ENCODE measurements around the gene PGAP2.
"Not testable (repeated sequence)": the region's sequence is repeated elsewhere in the genome, so short reads cannot be mapped to it uniquely, and the experiment has no call there.

PGAP2 gene

DNA sequence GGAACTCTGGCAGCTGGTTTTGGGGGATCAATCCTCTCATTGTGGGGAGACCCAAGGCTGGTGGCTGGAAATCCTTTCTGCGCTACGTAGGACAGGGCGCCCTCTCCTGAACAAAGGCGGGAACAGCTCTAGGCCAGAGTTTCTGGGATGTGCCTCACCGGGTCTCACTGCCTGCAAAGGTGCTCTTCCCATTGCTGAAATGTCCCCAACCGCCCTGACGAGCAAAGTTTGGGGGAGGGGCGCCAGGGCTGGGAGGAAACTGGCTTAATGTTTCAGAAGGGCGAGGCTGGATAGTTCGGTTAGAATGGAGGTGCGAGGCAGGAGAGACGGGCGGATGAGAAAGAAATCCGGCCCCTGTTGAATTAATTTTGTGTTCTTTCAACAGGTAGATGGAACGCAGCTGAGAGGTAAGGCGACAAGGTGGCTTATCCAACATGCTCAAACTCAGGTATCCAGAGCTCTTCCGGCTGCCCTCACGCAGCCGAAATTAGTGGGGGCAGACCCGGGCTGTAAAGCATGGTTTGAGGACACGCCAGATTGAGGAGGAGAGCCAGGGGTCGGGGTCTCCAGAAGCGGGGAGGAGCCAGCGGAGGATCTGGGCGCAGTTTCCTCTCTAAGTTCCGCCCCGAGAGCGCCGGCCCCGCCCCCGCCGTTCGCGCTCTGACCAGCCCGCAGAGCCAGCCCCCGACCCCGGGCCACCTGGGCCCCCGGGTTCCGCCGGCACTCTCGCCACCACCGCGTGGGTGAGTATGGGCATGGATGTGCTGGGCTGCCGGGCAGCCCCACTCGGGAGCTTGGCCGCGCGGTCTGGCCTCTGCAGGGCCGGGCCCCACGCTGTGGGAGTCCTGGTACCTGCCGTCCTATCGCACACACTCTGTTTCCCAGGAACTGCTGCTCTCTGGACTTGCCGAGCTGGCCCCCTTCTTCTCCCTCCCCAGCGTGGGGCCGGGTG, at the start of gene PGAP2:
TSS of gene PGAP2 (plus strand) at position 652 of the 952 bp plus-strand sequence. CDS start 2,700 bp downstream, outside the sequence.
- no peak for DNase-seq

DNA sequence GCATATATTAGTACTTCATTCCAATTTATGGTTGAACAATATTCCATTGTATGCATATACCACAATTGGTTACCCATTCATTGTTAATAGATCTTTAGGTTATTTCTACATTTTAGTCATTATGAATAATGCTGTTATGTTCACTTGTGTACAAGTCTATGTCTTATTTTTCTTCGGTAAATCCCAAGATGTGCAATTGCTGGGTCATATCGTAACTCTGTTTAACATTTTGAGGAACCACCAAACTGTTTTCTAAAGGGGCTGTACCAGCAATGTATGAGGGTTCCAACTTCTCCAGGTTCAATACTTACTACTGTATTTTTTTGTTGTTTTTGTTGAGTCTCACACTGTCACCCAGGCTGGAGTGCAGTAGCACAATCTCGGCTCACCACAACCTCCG, 44.1 kb upstream of the PGAP2 start:
- DNase-seq: no peak

DNA sequence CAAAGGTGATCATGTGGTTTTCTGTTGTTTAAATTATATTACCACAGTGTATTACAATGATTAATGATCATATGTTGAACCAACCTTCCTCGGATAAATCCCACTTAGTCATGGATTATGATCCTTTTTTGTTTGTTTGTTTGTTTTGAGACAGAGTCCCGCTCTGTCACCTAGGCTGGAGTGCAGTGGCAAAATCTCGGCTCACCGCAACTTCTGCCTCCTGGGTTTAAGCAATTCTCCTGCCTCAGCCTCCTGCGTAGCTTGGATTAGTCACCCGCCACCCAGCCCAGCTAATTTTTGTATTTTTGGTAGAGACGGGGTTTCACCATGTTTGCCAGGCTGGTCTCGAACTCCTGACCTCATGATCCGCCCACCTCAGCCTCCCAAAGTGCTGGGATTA, 41.5 kb upstream of the PGAP2 start:
- DNase-seq: not testable (repeated sequence)

DNA sequence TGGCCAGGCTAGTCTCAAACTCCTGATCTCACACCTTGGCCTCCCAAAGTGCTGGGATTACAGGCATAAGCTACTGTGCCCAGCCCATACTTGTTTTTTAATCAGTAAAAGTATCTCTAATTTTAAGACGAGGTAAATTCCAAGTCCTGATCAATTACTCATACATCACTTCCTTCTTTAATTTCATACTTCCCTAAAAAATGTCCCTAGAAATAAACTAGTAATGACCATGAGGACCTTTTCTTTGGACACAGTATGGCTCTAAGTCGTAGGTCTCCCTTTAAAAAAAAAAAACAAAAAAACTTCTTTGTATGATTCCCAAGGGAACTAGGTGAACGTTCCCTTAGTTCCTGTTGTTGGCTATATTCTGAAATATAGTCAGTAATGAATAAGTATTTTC, 40.8 kb upstream of the PGAP2 start:
- no peak for DNase-seq

DNA sequence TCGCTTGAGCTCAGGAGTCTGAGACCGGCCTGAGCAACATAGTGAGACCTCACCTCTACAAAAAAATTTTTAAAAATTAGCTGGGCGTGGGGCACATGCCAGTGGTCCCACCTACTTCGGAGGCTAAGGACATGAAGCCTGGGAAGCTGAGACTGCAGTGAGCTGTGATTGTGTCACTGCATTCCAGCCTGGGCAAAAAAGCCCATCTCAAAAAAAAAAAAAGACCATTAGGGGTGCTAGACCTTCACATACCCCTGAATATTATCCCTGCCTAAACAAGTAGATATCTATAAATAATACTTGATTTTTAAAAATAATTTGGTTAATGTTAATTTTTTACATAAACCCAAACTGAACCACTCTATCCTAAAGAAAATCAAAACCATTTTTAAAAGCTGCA, 35.2 kb upstream of the PGAP2 start:
- DNase-seq: no peak

DNA sequence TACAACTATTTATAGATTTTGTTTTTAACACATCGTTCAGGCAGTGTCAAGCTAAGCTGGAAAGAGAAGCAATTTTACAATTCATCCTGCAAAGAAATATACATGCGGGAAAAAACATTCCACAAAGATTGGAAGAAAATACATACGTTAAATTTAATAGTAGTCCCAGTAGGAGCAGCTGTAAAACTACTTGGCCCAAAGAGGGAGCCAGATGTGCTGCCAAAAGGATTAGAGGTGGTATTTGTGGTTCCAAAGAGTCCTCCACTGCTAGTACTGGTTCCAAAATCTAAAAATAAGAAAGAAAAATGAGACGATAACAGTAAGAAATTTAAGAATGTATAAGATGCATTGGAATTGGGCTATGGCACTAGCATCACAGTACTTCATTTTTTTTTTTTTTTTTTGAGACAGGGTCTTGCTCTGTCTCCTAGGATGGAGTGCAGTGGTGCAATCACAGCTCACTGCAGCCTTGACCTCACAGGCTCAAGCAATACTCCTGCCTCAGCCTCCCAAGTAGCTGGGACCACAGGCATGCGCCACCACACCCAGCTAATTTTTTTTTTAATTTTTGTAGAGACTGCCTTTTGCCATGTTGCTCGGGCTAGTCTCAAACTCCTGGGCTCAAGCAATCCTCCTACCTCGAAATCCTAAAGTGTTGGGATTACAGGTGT, 32.5 kb upstream of the PGAP2 start:
- DNase-seq: no peak

DNA sequence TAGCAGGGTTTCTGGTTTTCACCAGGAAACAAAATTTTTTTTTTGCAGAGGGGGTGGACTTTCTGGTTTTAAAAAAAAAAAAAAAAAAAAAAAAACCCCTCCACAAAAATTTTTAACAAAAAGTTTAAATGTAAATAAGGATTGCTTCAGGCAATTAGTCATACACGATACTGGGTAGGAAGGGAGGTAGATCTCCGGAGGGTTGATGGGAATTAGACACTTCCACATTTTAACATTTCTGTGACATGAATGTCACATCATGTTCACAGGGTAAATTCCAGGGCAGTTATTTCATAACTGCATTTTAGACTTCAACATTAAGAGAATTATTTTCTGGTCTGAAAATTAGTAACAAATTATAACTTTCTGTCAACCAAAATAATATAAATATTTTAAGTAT, 26.9 kb upstream of the PGAP2 start:
- DNase-seq: no peak

DNA sequence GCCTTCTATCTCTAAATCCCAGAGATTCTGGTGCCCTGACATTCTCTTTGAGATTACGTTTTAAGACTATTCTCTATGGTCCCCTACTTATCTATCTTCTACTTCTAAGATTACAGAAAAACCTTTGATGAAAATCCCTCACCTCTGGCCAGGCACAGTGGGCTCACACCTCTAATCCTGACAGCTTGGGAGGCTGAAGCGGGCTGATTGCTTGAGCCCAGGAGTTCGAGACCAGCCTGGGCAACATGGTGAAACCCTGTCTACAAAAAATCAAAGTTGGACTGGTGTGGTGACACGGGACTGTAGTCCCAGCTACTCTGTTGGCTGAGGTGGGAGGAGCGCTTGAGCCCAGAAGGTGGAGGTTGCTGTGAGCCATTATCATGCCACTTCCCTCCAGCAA, 25.4 kb upstream of the PGAP2 start:
- DNase-seq: no peak

DNA sequence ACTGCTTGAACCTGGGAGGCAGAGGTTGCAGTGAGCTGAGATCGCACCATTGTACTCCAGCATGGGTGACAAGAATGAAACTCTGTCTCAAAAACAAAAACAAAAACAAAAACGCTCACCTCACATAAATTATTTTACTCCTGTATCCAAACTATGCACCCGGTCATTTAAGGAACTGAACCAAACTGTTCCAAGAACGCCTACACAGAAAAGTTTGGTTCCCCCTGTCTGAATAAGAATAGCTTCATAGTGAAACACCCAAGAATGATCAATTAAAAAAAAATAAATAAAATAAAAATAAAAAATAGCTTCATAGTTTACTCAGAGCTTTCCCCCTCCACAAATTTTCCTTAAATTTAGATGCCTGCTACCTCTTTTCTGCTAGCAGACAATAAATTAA, 24.7 kb upstream of the PGAP2 start:
- DNase-seq: no peak

DNA sequence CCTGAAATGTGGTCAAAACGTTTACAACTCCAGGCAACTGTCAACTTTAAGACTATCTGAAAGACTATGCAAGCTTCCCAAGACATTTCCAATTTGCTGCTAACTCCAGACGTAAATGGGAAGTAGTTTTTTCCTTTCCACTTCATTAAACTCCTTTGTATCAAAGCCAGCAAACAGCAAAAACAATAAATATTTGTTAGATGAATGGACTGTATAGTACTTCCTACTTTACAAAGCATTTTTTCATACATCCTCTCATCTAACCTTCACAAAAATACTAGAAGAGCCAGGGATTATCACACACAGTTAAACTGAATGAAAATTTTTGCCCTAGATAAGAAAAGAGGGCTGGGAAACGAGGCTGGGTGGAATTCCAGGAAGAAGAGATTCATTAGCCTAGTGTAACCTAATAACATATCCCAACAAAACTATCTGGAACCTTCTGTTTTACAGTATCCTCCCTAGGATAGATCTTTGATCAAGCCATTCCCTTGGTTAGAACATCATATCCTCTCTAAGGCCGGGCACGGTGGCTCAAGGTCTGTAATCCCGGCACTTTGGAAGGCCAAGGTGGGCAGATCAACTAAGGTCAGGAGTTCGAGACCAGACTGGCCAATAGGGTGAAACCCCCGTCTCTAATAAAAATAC, 21.5 kb upstream of the PGAP2 start:
- DNase-seq: no peak

DNA sequence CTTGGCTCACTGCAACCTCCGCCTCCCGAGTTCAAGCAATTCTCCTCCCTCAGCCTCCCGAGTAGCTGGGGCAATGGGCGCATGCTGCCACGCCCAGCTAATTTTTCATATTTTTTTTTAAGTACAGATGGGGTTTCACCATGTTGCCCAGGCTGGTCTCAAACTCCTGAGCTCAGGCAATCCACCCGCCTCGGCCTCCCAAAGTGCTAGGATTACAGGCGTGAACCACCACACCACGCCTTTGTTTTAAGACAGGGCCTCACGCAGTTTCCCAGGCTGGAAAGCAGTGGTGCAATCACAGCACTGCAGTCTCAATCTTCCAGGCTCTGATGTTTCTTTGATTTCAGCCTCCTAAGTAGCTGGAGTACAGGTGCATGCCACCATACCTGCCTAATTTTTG, 14.0 kb upstream of the PGAP2 start:
- not testable (repeated sequence) for DNase-seq

DNA sequence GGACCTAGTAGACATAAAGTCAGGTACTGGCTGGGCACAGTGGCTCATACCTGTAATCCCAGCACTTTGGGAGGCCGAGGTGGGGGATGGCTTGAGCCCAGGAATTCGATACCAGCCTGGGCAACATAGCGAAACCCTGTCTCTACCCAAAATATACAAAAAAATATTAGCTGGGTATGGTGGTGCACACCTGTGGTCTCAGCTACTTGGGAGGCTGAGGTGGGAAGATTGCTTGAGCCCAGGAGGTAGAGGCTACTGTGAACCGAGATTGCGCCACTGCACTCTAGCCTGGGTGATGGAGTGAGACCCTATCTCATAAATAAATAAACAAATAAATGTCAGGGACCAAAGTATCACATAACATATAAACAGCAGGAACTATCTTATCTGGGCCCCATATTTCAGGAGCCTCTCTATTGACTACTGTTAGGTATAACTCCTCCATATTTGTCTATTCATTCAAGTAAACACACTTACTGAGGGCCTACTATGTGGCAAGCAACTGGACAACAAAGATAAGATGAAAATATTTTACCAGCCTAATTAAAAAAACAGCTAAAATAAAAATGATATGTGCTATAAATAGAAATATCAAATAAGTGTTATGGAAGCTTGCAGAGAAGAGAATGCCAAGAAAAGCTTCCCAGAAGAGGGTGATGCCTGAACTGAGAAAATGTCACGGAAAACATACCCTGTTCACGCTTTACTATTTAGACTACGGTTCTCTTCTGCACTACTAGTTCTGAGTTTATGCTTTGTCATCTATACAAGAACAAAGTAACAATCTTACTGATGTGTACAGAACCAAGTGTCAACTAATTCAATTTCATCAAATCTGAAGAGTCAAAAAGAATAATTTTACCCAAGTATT, 13.0 kb upstream of the PGAP2 start:
- DNase-seq: no peak

DNA sequence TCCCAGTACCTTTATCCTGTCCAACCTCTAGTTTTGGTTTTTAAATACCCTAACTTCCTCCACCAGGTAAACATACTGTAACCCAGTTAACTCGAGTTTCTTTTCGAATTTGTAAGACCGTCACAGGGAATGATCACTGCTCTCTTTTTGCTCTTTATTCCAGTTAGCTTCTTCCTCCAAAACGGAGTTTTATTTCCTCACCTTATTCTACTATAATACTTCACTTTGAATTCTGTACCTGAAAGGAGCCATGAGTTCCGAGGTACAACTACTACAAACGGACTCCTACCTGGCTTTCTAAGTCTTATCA, 12.4 kb upstream of the PGAP2 start:
- no peak for DNase-seq

DNA sequence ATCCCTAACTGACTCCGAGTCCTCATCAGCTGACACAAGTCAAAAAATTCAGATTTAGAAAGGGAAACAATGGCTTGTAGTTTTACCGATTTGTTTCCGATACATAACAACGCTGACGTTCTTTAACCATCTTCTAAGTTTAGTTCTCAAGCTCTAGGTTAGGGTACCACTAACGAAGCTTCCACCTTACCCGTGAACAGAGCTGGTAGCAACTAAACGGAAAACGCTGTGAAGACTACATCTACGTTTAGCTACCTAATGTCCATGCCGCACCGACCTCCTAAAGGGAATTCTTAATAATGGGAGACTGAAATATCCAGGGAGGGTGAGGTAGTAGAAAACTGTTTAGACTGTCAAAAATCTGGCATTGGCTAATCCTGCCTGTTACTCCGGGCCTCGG, 12.0 kb upstream of the PGAP2 start:
- DNase-seq: no peak

DNA sequence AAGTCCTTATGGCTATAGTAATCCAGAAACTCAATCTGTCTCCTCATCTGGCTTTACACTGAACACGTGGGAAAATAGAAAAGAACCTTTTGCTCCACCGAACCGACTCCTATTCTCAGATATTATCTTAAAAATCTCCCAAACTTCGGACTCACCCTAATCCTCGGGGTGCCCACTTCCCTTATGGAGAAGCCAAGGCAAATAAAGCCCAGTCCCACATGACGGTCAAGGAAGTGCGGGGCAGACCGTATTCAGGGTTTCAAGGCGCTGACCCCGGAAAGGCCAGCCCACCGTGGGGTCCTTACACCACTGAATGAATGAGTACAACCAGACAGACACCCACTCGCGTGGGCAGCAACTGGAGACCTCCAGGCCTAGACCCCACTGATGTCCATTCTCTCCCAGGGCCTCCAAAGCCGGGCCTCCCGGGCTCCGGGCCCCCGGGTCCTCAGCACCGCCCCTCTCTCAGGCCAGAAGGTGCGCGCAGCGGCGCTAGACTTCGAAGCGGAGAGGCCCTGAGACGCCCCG, 11.5 kb upstream of the PGAP2 start:
- no peak for DNase-seq

DNA sequence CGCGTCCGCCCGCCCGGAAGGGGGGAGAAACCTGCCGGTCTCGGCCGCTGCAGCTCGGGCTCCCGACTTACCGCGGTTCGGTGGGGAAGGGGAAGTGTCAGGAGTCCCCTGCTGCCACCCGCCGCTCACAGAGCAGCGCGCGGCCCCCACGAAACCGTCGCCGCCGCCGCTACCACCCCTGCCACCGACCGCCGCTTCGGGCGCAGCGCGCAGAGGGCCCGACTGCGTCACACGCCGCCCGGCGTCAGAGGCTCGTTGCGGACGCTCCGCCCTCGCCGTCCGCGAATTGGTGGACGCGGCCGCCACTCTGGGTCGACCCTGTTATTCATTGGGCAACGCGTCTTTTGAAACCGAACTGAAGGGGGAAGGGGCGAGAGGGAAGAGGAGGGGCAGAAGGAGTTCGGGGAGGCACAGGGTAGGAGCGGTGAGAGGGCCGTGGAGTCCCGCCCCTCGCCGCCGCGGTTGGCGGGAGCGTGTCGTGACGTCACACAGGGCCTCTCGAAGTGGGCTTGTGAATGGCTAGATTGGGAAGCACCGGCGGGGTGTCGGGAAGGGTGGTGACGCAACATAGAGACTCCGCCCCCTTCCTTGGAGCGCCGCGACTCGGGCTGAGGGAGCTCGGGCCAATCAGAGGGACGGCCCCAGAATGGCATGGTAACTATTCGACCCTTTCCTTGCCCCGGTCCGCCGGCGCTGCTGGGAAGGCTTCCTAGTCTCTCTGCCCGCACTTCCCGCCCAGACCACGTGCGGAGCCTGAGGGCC, 10.8 kb upstream of the PGAP2 start, which contains the start of gene NUP98:
TSS of gene NUP98 (minus strand) at position 226 of the 762 bp plus-strand sequence. CDS start 15,437 bp downstream, outside the sequence.
- peak; percentile 99 for DNase-seq

DNA sequence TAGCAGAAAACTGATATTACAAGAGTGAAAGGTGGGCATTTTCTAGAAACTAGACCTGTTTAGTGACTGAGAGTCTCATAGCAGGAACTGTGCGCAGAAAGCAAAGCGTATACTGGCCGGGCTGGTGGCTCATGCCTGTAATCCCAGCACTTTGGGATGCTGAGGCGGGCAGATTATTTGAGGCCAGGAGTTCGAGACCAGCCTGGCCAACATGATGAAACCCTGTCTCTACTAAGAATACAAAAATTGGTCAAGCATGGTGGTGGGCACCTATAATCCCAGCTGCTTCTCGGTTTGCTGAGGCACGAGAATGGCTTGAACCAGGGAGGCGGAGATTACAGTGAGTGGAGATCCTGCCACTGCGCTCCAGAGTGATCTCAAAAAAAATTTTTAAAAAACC, 9.2 kb upstream of the PGAP2 start:
- no peak for DNase-seq

DNA sequence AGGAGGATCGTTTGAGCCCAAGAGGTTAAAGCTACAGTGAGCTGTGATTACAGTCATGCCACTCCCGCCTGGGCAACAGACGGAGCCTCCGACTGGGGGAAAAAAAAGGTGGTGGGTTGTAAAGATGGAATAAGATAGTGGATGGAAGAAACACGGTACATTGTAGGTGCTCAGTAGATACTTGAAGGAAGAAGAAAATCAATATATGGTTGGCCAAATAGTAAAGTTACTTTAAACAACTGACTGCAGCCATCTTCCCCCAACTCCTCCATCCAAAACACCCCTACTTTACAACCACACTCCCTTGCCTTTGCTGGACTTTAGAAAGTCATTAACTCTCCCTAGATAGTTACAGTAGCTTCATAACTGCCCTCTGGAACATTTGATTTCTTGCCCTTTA, 8.5 kb upstream of the PGAP2 start:
- no peak for DNase-seq

DNA sequence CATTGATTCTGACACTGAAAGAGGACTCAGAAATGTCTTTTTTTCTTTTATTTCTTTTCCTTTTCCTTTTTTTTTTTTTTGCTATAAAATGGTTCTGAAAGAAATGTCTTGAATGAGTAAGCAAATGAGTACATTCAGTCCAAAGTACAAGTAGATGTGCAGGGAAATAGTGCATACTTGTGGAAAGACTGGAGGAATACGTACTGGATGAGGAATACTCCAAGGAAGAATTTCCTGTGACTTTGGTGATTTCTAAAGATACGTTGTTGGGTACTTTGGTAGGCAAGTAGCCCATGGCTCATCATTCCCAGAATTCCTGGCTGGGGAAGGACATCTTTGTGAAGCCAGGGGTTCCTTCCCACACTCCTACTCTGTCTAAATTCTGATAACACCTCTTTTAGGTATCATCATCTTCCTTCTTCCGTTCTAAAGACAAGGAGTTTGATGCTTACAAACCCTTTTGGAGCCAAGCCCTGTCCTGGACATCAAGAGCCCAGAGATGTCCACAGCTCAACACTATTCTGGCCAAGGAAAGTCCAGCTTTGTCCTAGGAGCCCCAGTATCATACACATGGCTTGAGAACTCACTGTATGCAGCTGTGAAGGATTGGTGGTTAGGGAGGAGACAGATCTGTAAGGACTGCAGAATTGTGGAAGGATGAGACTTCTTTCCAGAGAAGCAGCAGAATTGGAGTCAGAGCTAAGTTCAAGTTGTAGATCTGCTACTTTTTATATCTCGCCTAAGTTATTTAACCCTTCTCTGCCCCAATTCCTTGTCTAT, 6.2 kb upstream of the PGAP2 start:
- no peak for DNase-seq

DNA sequence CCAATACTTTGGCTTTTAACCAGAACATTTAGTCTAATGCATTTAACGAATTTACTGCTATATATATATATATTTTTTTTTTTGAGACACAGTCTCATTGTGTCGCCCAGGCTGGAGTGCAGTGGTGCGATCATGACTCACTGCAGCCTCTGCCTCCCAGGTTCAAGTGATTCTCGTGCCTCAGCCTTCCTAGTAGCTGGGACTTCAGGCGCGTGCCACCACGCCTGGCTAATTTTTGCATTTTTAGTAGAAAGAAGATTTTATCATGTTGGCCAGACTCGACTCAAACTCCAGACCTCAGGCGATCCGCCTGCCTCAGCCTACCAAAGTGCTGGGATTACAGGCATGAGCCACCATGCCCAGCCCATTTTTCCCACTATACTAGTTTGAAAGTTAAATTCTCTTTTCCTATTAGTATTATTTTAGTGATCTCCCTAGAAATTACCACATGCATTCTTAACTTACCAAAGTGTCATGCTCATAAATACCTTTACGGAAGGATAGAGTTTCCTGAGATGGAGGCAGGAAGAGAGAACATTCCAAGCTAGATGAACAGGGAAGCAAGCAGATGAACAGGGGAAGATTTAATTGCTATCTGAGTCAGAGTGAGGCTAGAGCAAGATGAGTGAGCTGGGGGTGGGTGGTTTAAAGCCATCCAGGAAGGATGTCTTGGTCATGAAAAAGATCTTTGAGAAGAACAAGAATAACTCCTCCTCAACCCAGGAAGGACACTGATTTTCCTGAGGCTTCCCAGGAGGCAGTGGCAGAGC, 4.4 kb upstream of the PGAP2 start:
- no peak for DNase-seq

All from NCI-H446 treated with DMSO at 0.1 percent for 48 hours (cell line).